DMS 273 (cell line): ENCODE results near the gene TSPAN9.

ENCODE experiments used
- DNase-seq: peaks from one replicate; lab custom pipeline; 2025; ENCODE audit not compliant: unreplicated experiment; lab: John Stamatoyannopoulos, UW

TSPAN9 gene

DNA sequence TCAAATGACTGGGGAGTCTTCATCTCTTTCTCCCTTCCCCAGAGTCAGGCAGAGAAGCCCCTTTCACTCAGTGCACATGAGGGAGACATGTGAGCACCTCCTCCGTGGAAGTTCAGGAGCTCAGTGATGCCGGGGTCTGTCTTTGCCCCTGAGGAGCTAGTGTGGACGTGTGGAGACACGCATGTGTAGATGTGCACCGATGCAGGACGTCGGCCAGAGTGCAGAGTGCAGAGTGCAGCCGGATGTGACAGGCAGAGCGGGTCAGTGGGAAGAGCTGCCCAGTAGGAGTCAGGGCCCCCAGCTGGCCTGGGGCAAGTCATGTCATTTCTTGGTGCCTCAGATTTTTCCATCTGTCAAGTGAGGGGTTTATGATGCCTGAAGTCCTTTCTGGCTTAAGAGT lies 20.7 kb downstream of the TSPAN9 start:
- no peak for DNase-seq

GRCh38 chr12:3098436-3098835 lies 21.3 kb downstream of the TSPAN9 start:
- no peak for DNase-seq

DNA sequence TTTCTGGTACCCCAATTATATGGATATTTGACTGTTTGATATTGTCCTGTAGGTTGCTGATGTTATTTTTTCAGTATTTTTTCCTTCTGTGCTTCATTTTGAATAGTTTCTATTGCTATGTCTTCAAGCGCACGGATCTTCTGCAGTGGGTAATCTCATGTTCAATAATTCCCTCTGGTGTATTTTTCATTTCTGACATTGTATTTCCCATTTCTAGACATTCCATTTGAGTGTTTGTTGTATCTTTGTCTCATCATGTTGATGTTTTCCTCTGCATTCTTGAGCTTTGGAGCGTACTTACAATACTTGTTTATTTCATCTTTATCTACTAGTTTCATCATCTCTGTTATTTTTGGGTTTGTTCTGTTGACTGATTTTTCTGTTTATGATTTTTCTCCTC lies 22.0 kb downstream of the TSPAN9 start:
- DNase-seq = no peak

DNA sequence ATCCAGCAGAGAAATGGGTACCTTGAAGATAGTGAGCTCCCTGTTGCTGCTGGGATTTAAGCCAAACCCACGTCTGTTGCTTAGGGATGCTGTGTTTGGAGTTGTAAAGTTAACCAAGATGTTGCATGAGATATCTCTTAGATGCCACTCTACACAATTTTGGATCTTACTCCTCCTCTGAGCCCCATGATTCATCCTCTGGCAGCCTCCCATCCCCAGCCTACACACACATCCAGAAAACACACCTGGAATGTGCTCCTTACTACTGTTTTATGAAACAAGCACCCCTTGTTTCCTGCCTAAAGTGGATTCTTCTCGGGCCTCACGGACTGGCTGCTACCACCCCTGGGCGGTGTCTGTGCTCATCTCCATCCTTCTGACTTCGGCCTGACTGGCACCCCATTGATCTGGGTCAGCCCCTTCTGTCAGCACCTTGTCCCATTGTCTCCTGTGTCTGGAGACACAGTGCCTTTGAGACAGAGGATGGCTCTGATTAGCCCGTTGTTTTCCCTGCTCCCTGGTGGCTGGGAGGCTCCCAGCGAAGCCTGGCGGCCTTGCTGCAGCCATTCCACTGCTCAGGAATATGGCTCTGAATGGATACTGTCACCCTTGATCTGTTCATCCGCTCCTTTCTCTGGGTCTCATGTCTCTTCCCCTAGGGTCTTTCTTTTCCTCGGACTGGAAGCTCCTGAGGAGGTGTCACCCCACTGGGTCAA lies 24.3 kb downstream of the TSPAN9 start:
- no peak for DNase-seq

GRCh38 chr12:3102771-3103410 lies 25.7 kb downstream of the TSPAN9 start:
- DNase-seq = peak; percentile 11

DNA sequence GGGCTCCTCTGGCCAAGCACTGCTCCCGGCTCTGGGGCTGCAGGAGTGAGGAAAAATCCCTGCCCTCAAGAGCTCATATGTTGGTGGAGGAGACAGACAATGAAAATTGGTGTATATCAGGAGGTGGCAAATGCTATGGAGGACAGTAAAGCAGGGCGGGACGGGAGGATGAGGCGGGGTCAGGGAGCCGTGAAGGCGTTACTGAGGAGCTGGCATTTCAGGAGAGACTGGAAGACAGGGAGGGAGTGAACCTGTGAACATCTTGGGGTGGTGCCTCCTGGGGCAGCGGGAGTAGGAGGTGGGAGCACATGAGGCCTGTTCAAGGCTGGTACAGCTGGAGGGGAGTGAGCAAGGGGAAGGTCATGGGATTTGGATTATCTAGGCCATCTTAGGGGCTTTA lies 26.6 kb downstream of the TSPAN9 start:
- no peak for DNase-seq

DNA sequence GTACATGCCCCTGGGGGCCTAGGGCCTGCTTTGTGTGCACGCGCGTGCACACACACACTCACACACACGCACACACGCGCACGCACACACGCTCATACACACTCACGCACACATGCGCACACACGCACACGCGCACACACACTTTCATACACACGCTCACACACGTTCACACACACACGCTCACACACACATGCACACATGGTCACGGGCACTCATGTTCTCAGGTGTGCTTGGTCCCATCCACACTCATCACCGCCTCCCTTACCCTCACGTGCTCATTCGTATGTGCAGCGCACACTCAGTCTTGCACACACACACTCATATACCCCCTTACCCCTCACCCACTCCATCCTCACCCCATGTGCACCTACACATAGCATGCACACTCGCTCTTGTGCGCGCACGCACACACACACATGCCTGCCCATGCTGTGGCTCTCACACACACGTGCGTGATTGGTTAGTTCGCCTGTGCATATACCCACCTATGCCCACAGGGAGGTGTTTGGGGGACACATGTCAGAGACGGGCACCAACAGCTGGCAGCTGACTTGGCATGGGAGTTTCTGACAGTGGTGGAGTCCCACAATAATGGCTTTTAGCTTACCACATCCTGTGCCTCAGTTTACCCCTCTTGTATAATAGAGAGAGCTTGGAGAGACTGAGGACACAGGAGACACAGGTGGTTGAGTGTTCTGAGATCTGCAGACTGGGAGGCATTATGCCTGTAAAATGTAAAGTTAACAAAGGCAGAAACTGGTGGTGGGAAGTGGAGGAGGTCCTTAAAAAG lies 28.7 kb downstream of the TSPAN9 start:
- no peak for DNase-seq

DNA sequence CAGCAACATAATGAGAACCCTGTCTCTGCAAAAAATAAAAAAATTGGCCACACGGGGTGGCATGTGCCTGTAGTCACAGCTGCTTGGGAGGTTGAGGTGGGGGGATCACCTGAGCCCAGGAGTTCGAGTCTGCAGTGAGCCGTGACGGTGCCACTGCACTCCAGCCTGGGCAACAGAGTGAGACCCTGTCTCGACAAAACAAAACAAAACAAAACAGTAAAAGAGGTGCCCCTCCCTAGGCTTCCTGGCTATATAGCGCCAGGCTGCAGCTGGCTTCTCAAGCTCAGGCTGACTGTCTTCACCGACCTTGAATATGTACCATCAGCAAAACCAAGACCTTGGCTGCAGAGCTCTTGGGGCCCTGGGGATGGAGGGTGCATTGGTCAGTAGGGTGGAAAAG lies 29.4 kb downstream of the TSPAN9 start:
- peak; percentile 33 for DNase-seq

DNA sequence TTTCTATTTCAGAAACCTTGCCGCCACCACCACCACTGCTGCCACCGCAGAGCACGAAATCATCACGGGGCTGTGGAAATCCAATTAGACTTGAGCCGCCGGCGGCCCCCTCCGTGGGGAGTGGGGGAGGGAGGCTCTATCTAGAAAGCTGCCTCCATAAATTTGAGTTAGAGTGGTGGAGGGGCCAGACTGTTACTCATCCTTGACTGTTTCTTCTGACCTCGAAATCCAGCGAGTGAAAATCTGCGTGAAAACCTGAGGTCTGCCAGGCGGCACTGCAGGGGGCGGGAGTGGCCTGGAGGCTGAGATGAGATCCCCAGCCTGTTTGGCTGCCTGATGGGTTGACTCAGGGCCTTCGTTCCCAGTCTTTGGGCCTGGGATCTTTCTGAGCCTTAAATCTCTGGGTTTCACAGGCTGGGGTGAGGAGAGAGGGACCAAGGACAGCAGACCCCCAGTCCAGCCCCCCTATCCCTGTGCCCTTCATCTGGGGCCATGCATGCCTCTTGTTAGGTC lies 29.9 kb downstream of the TSPAN9 start:
- DNase-seq = peak; percentile 48

- DNase-seq = no peak
Observed at GRCh38 chr12:3107954-3108353, 30.8 kb downstream of the TSPAN9 start.

DNA sequence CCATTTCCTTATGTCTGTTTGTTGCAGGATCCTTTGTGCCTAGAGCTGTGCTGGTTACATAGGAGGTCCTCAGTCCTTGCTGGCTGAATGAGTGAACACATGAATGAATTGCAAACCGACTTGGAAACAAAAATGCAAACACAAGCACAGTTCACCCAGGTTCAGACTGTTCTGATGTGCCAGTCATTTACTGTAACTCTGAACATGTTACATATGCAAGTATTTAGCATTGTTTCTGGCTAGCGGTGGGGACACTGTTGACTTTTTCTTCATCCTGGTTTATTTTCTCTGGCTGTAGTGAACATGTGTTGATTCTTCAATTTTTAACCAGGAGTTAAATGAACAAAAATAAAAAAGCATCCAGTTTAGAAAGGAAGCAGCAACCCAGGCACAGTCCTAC lies 33.4 kb downstream of the TSPAN9 start:
- DNase-seq = no peak

DNA sequence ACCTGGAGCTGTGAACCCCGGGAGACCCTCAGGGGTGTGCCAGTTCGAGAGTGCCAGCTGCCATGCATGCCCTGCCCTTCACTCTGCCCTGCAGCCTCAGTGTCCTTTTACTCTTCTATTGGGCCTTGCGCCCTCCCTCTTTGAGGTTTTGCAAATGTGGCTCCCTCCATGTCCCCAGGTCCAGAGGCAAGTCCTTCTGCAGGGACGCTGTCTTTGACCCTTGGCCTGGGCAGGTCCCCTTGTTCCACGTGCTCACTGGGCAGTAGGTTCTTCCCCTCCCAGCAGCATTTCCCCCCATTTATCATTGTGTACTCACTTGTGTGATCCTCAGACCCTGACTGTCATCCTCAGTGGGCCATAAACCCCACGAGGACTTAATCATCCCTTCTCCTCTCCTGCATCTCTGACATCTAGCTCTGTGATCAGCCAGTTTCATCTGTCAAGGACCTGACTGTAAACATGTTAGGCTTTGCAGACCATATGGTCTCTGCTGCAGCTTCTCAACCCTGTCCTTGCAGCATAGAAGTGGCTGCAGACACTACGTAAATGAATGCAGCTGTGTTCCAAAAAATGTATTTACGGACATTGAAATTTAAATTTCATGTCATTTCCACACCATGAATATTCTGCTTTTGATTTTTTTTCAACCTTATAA lies 36.6 kb downstream of the TSPAN9 start:
- DNase-seq = peak; percentile 74

DNA sequence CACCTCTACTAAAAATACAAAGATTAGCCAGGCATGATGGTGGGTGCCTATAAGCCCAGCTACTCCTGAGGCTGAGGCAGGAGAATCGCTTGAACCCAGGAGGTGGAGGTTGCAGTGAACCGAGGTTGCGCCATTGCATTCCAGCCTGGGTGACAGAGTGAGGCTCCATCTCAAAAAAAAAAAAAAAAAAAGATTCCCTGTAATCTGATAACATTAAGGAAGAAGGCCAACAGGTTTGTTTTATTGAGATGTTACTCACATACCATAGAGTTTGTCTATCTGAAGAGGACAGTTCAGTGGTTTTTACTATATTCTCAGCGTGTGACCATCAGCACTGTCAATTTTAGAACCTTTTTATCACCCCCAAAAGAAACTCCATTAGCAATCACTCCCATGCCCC lies 37.5 kb downstream of the TSPAN9 start:
- no peak for DNase-seq

- no peak for DNase-seq
Observed at GRCh38 chr12:3115078-3115477, 37.9 kb downstream of the TSPAN9 start.

GRCh38 chr12:3116106-3116844 lies 39.1 kb downstream of the TSPAN9 start:
- DNase-seq = no peak

- peak; percentile 66 for DNase-seq
Observed at GRCh38 chr12:3117144-3117581, 40.0 kb downstream of the TSPAN9 start.

DNA sequence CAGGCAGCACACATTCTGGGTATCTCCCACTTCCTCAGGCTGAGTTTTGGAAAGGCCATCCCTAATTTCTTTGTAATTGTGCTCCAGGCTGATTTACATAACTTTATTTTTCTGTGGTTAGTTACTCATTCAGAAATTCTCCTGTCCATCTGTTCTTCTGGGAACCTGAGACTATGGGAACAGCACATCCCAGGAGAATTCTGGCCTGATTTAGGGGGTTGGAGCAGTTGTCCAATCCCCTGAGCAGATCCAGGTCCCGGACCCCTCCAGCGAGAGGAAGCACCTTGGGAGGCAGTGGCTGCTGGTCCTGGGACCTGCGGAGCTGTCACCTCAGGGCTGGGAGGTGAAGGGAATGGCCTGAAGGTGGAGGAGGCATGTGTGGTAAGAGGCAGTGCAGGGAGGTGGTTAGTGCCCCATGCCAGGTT lies 40.4 kb downstream of the TSPAN9 start:
- peak; percentile 92 for DNase-seq

- no peak for DNase-seq
Observed at GRCh38 chr12:3119192-3119755, 42.1 kb downstream of the TSPAN9 start.

- DNase-seq = peak; percentile 79
Observed at GRCh38 chr12:3119756-3120601, 42.8 kb downstream of the TSPAN9 start.
